CD4-positive, alpha-beta T cell treated with Interferon alpha-2 for 1 hour (primary cell): Measurements from ENCODE around the gene PPIF.

Source experiments
- DNase-seq, 2 donors: peaks; one replicate each; pipeline ENCODE4 v3.0.0-alpha.2; 2020 to 2022

PPIF gene

GRCh38 chr10:79347226-79347893 lies at the start of gene PPIF:
TSS of gene PPIF (plus strand) at chr10:79347469. CDS start at chr10:79347549, 80 bp downstream.
- peak; percentile 92 to 93 for DNase-seq

- DNase-seq = peak in 1 of 2 donors; percentile 59
Observed at GRCh38 chr10:79298403-79299244, 48.6 kb upstream of the PPIF start.

GRCh38 chr10:79299397-79300241 lies 47.6 kb upstream of the PPIF start:
- no peak for DNase-seq

- no peak for DNase-seq
Observed at GRCh38 chr10:79300711-79301110, 46.6 kb upstream of the PPIF start.

GRCh38 chr10:79301754-79302530 lies 45.3 kb upstream of the PPIF start:
- no peak for DNase-seq

GRCh38 chr10:79303631-79304478 lies 43.4 kb upstream of the PPIF start:
- no peak for DNase-seq

GRCh38 chr10:79304479-79305087 lies 42.7 kb upstream of the PPIF start:
- DNase-seq = no peak

GRCh38 chr10:79305515-79305914 lies 41.8 kb upstream of the PPIF start:
- no peak for DNase-seq

- DNase-seq = no peak
Observed at GRCh38 chr10:79305988-79306387, 41.3 kb upstream of the PPIF start.

GRCh38 chr10:79306644-79307220 lies 40.5 kb upstream of the PPIF start:
- DNase-seq = no peak

- no peak for DNase-seq
Observed at GRCh38 chr10:79308016-79308415, 39.3 kb upstream of the PPIF start.

- DNase-seq = no peak
Observed at GRCh38 chr10:79308969-79309665, 38.2 kb upstream of the PPIF start.

GRCh38 chr10:79310200-79310865 lies 36.9 kb upstream of the PPIF start:
- no peak for DNase-seq

GRCh38 chr10:79310911-79311573 lies 36.2 kb upstream of the PPIF start:
- no peak for DNase-seq

- DNase-seq = no peak
Observed at GRCh38 chr10:79311581-79312407, 35.5 kb upstream of the PPIF start.

GRCh38 chr10:79312601-79313187 lies 34.6 kb upstream of the PPIF start:
- no peak for DNase-seq

GRCh38 chr10:79313320-79313719 lies 33.9 kb upstream of the PPIF start:
- no peak for DNase-seq
